Neural crest cell (in vitro differentiated cells): ENCODE data around the gene SLC13A2. TPM values are rescaled to one million over a fixed set of nuclear protein-coding genes. Genes with fewer than 3 reads are reported as not detected.

Experiments
- DNase-seq: peaks from one replicate; pipeline ENCODE4 v3.0.0; 2021; ENCODE audit warnings: low read depth, mixed read lengths, low spot score
- H3K27ac Mint-ChIP-seq: one replicate; pipeline ENCODE4 v1.8.0; 2021; ENCODE audit warnings: mild to moderate bottlenecking, mixed read lengths; ENCODE audit not compliant: unreplicated experiment
- H3K27me3 Mint-ChIP-seq: 2 replicates; pipeline ENCODE4 v1.8.0; 2021; ENCODE audit warnings: low read depth, mild to moderate bottlenecking, mixed read lengths
- H3K36me3 Mint-ChIP-seq: 2 replicates; pipeline ENCODE4 v1.8.0; 2021; ENCODE audit warnings: low read depth, mild to moderate bottlenecking, mixed read lengths
- H3K4me1 Mint-ChIP-seq: 2 replicates; pipeline ENCODE4 v1.8.0; 2021; ENCODE audit warnings: mixed read lengths
- H3K4me3 Mint-ChIP-seq: one replicate; pipeline ENCODE4 v1.8.0; 2021; ENCODE audit warnings: mild to moderate bottlenecking, mixed read lengths
- H3K9me3 Mint-ChIP-seq: 2 replicates; pipeline ENCODE4 v1.8.0; 2021; ENCODE audit warnings: mixed read lengths
- CTCF ChIP-seq: fragments of 200-600 bp; sonication (generic); conservative IDR thresholded peaks from 2 replicates; pipeline ENCODE4 v1.5.0; 2021; ENCODE audit warnings: antibody characterized with exemption, mild to moderate bottlenecking
- total RNA-seq: library from RNA; stranded (reverse); gene quantifications from 2 replicates; pipeline ENCODE4 v1.2.1, GENCODE V29; 2021

Gene SLC13A2
- total RNA-seq, 1 donor from 2014 or later, result not detected

- Mint-ChIP-seq H3K27ac (no peak overlapping the region), H3K36me3 (no peaks in the 10 kb centered on the region), H3K4me3 (no peak overlapping the region), H3K9me3 (no peaks in the 10 kb centered on the region), H3K4me1 (no peaks in the 10 kb centered on the region), H3K27me3 (no peaks in the 10 kb centered on the region)
- no peak for TF ChIP-seq CTCF
- DNase-seq, result no peak
Measured at GRCh38 chr17:28474111-28474531, 677 bp downstream of the SLC13A2 start.

- H3K4me1 Mint-ChIP-seq, result no peaks in the 10 kb centered on the region
- no peaks in the 10 kb centered on the region for H3K36me3 Mint-ChIP-seq
- H3K4me3 Mint-ChIP-seq, result no peak overlapping the region
- TF ChIP-seq CTCF, result no peak
- H3K27me3 Mint-ChIP-seq, result no peaks in the 10 kb centered on the region
- no peak for DNase-seq
- no peak overlapping the region for H3K27ac Mint-ChIP-seq
- no peaks in the 10 kb centered on the region for H3K9me3 Mint-ChIP-seq
Measured at GRCh38 chr17:28475151-28475900, 1.9 kb downstream of the SLC13A2 start.

GRCh38 chr17:28476076-28476865, 2.8 kb downstream of the SLC13A2 start:
- no peaks in the 10 kb centered on the region for H3K4me1 Mint-ChIP-seq

GRCh38 chr17:28477928-28478327, 4.5 kb downstream of the SLC13A2 start:
- no peak for DNase-seq
- Mint-ChIP-seq H3K4me3 (no peak overlapping the region), H3K36me3 (no peaks in the 10 kb centered on the region), H3K4me1 (no peaks in the 10 kb centered on the region), H3K27ac (no peak overlapping the region), H3K9me3 (no peaks in the 10 kb centered on the region), H3K27me3 (peaks cover 4% of the 10 kb centered on the region)
- no peak for TF ChIP-seq CTCF

More at GRCh38 chr17:28476076-28476865, 2.8 kb downstream of the SLC13A2 start:
- Mint-ChIP-seq H3K27me3 (no peaks in the 10 kb centered on the region), H3K4me3 (no peak overlapping the region), H3K9me3 (no peaks in the 10 kb centered on the region), H3K27ac (no peak overlapping the region), H3K36me3 (no peaks in the 10 kb centered on the region)
- no peak for TF ChIP-seq CTCF
- DNase-seq, result no peak

- H3K27ac Mint-ChIP-seq, result no peak overlapping the region
- TF ChIP-seq CTCF, result no peak
- no peaks in the 10 kb centered on the region for H3K36me3 Mint-ChIP-seq
- no peaks in the 10 kb centered on the region for H3K4me1 Mint-ChIP-seq
- H3K4me3 Mint-ChIP-seq, result no peak overlapping the region
- DNase-seq, result no peak
- no peaks in the 10 kb centered on the region for H3K9me3 Mint-ChIP-seq
- H3K27me3 Mint-ChIP-seq, result peaks cover 4% of the 10 kb centered on the region
Measured at GRCh38 chr17:28478712-28479615, 5.5 kb downstream of the SLC13A2 start.
